GM21825 (cell line): Measurements from ENCODE around the gene RGS14.
"Not testable (repeated sequence)": the region's sequence is repeated elsewhere in the genome, so short reads cannot be mapped to it uniquely, and the experiment has no call there.

Experiments used
- ATAC-seq: cut with Tn5 transposase; IDR thresholded peaks from one replicate; pipeline ENCODE4 v1.9.1; 2021; ENCODE audit warnings: mild to moderate bottlenecking, moderate library complexity; ENCODE audit not compliant: unreplicated experiment

The RGS14 gene

DNA sequence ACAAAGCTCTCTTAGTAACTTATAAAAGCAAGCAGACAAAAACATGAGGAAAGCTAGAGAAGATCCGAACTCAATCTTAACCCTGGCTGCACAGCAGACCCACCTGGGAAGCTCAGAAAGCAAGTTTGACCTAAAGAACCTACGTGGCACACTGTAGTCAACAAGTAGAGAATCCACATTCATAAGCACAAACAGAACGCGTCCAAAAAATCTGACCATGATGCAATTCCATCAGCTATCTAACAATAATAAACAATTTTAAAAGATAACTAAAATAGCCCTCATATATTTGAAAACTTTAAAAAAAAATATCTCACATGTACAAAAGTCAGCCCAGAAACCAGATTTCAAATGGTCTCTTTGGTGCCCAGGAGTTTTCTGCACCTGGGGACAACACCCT is 10.9 kb upstream of the RGS14 start:
- no peak for ATAC-seq

DNA sequence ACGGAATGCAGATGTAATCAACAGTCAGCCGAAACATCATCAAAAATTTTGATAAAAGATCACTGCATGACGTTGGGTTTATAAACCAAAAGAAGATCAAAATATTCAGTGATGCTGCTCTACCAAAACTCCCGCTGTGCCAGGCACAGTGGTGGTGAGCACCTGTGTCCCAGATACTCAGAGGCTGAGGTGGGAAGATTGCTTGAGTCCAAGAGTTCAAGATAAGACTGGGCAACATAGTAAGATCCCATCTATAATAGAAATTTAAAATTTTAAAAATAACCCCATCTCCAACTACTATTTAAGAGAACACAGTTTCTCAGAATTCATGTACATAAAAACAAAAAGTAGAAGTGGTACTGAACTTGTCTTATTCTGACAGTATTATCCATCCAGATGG is 10.0 kb upstream of the RGS14 start:
- no peak for ATAC-seq

DNA sequence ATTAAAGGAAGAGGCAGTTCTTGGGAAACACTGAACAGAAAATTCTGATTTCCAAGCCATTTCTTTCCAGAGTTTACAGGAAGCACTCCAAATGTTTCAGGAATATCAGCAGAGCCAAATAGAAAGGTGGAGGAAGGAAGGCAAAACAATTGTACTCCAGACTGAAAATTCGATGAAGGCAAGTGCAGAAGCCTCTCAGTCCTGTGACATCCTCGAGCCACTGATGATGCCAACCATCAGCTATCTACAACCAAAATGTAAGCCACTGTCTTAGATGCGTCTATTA is 8.4 kb upstream of the RGS14 start:
- ATAC-seq: no peak

DNA sequence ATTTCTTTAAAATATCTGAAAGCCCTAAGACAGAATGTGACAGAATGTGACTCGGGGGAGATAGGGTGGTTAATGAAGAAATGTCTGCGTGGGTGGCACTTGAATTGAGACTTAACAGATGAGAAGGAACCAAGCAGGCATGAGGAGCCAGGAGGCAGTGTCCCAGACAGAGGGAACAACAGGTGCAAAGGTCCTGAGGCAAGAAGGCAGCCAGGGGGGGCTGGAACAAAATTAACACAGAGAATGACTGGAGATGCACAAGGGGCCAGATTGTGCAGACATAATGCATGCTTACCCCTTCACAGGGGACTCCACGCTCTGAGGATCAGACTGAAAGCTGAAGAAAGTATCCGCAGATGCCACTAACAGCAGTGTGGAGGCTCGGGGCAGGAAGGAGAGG is 8.0 kb upstream of the RGS14 start:
- no peak for ATAC-seq

DNA sequence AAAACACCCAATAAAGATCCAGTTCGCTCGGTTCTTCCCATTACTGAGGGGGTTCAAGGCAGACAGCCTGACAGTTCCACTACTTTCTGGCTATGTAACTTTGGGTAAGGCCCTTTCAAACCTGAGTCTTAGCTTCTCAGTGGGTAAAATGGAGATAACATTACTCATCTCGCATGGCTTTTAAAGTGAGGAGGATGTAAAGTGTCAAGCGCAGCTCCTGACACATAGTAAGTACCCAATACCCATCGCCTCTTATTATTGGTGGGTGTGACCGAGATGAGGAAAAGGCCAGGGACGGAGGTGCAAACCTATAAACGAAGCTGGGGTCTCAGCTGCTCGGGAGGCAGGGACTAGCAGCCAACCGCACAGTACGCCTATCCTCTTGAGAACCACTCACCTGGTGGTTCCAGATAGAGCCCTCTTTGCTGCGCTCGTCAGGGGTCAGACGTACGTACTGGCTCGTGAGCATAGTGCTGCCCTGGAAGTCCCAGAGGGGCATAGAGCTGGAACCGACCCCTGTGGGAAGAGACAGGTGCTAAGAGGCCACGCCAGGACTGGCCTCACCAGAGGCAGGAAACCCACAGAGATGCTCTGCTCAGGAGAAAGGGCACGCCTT is 6.8 kb upstream of the RGS14 start:
- ATAC-seq: peak; percentile 12

DNA sequence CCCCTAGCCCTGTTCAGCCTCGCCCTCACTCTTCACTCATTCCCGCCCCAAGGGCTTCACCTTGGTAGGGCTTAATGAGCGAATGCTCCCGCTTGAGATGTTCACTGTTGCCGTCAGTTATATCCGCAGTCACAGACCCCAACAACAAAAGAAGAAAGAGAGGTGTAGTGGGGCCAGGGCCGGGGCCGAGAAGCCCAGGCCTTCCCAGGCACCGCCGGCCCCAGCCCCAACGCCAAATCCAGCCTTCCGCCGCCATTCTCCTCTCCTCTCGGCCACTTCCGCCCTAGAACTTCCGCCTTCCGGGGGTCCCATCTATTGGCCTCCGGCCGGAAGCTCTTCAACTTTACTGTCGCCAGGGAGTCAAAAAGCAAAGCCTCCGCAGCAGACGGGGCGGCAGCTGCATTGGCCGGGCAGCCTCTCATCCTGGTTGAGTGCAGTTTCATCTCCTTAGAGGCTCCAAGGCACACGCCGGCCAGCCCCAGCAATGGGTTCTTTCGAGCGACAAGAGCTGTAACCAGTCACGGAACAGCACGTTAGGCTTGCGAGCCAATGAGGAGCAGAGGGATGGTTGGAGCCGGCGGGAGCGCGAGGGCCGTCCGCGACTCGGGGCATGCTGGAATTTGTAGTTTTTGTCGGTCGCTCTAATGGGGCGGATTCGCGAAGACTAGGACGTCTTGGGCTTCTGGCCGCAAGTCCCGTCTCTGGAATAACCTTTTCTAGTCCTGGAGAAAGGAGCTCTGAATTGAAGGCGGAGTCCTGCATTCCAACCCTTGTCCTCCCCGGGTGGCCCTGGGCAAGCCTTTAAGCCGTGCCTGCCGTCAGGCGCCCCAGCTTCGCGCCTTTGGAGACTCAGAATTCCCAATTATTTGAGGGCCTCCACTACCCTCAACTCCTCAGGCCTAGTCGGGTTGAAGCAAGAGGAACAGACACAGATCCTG is 6.1 kb upstream of the RGS14 start, which contains the start of gene LMAN2:
Gene LMAN2 (minus strand): TSS at position 277 of the 938 bp plus-strand sequence. CDS start 21 bp downstream, at position 256.
- ATAC-seq: peak; percentile 90

DNA sequence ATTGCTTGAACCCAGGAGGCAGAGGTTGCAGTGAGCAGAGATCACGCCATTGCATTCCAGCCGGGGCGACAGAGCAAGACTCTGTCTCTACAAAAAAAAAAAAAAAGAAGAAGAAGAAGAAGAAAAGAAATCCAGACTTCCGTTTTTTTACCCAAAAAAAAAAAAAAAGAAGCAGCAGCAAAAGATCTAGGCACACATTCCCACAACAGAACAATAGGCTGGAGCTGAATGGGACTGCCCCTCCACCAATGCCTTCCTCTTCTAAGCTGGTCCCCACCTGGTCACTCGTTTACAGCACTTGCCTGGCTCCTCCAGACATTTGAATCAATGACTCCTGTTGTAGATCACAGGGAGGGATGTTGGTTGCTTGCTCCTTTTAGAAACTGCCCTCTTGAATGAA is 4.6 kb upstream of the RGS14 start:
- ATAC-seq: no peak

DNA sequence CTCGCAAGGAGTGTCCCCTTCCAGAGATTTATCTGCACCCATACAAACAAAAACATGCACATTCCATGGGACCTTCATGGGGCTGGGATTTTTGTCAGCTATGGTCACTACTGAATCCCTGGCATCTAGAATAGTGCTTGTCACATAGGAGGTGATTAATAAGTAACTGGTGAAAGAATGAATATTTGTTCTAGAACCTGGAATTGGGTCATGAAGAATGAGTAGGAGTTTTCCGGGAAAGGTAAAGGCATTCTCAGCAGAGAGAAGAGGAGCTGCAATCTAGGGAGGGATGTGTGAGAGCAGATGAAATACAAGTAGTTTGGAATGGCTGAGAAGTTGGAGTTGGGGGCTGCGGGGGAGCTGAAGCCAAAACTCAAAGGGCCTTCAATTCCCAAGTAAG is 3.5 kb upstream of the RGS14 start:
- ATAC-seq: no peak

DNA sequence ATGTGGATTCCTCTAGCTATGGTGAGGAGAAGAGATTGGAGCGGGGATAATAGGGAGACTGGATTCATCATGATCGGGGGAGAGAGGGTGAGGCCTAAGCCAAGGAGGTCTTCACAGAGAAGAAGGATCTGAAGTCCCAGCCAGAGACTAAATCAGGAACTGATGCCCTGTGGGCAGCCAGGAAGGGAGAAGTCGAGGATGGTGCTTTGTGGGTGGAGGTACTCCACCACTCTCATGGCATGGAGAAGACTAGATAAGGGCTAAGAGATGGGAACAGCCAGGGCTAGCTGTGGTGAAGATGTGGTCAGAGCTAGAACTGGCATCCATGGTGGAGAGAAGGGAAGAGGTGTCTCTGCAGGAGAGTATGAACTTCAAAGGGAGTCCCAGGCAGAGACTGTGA is 3.0 kb upstream of the RGS14 start:
- no peak for ATAC-seq

DNA sequence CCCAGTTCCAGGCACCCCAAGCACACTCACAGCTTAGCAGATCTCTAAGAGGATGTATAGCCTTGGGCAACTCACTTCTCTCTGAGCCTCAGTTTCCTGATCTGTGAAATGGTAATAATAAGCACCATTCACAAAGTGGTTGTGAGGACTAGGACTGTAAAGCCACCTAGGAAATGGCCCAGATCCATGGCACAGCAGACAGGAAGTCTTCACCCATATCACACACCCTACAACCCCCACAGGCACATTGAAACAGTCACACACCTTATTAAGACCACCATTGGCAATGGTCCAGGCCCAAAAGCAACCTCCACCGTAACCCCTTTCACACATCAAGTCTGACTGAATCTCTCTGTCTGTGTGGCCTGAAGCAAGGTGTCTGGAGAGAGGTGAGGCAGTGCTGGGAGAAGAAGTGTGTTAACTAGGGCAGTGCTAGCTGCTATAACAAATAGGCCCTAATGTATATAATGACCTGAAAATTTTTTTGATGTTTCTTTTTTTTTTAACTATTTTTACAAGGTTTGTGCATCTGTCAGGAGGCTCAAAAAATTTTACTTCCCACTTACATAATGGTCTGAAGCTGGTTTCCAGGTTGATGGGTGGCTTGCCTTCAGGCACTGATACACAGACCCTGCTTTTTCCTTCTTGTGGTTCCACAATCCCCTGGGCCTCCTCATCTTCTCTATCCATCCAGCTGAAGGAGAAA is 2.4 kb upstream of the RGS14 start:
- ATAC-seq: no peak

DNA sequence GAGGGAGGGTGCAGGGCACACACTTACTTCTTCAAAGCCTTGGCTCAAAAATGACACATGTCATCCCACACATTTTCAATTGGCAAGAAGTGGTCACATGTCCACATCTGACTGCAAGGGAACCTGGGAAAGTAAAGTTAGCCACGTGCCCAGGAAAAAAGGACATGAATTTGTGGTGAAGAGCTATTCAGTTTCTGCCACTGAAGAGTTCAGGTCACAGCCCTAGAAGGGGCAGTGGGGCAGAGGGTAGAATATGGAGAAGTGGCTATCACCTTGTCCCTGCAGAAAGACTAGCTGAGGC is 1.9 kb upstream of the RGS14 start:
- no peak for ATAC-seq

DNA sequence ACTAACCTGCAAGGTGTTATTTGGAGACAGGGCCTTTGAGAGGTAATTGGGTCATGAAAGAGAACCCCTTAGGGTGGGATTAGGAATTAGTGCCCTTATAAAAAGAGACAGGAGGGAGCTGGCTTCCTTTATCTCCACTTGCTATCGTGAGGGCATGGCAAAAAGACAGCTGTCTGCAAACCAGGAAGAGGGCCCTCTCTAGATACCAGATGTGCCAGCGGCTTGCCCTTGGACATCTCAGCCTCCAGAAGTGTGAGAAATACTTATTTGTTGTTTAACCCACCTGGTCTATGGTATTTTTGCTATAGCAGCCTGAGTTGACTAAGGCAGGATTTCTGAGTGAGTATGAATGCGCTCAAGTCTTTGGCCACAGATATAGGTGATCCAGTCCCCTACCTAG is 978 bp upstream of the RGS14 start:
- ATAC-seq: no peak

DNA sequence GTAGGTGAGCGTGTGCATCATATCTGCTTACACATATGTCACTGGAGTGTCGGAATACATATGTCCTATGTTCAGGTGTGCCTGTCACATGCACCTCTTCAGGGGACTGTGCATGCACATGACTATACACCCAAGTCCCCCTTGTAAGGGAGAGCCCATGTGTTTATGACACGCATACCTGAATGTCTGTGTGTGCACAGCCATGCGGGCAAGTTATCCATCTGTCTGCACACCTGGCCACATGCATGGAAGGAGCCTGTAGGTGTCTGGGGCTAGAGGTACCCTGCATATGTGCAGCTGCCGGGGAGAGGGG is 622 bp upstream of the RGS14 start:
- ATAC-seq: no peak

DNA sequence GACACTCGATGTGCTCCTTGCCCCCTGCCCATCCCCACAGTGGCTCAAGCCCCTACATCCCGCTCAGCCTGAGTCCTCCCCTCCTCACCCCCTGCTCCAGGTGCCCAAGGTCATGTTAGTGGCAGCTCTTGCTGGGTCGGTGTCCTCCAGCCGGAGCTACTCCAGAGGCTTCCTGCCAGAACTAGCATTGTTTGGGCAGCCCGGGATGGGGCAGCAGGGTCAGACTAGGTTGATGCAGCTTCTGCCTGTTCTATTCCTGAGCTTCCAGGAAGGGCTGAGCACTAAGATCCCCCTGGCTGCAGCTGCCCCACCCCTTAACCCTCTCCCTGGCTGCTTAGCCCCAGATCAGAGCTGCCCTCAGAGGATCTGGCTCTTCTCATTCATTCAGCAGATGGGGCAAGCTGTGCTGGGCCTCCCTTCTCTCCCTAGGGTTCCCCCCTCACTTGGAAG is 671 bp downstream of the RGS14 start:
- ATAC-seq: no peak

DNA sequence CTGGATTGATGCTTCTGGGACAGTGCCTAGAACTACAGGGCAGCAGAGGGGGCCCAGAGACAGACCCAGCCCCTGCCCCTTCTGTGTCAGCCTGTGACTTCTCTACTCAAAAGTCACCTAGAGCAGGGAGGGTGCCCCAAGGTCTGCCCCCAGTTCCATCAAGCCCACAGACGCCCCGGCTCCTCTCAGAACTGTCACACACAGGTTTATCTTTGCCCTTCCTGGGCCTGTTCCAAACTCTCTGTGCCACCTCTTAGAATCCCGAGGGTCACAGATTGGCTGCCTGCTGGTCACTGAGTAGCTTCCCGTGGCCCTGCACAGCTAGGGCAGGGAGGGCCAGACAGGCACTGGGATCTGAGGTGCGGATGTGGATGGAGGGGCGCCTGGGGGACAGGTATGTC is 1.7 kb downstream of the RGS14 start:
- ATAC-seq: no peak

DNA sequence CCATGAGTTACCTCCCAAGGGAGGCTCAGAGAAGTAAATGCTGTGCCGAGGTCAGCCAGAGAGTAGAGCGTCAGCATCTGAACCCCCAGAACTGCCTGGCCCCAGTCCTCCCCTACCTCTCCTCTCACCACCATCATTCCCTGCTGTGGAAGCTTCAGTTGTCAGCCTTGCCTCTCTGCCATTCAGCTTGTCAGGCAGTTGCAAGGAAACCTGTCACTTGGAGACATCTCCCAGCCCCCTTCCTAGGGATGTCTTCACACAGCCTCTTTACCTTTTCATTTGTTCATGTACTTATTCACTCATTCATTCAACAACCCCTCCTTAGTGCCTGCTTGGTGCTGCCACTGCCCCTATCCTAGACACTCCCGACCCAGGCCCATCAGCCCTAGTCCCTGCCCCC is 2.1 kb downstream of the RGS14 start:
- no peak for ATAC-seq

DNA sequence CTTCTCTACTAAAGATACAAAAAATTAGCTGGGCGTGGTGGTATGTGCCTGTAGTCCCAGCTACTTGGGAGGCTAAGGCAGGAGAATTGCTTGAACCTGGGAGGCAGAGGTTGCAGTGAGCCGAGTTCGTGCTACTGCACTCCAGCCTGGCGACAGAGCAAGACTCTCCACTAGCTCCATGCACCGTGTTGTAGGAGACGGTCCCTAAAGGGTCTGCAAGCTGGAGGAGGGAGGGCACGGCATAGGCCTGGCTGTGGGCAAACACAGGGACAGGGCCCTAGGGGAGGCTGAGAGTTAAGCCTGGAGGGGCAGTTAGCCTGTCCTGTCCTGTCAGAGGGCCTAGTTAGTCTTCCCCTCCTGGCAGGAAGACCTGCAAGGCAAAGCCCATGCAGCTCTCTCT is 3.0 kb downstream of the RGS14 start:
- ATAC-seq: not testable (repeated sequence)

DNA sequence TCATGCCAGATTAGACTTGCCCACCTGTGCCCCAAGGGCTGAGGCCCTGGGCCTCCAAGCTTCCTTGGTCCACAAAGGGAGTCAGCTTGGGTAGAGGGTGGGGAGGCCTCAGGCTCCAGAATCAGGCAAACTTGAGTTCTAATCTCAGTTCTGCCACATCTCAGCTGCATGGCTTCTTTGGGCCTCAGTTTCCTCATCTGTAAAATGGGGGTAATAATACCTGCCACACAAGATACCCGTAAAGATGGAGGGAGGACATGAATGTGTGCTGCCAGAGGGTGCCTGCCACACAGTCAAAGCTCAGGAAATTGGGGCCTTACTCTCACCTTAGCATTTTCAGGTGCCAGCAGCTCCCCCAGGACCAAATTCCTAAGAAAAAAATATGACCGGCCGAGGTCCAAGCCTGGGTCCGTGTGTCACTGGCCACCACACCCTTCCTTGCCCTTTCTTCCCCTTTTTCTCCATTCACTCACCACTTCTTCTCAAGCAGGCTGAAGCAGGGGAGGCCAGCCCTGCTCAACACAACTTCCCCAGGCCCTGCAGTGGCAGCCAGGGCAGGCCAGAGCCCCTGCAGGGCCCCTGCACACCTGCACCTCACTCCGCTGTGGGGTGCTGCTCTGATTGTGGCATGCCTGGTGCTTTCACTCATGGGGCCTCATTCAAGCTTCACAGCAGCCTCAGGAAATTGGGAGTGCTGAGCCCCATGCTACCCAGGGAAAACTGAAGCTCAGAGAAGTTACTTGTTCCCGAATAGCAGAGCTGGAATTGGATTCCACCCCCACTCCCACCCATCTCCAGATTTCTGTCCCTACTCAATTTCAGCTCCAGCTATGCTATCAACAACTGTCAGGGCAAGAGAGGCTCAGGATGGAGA is 3.9 kb downstream of the RGS14 start:
- no peak for ATAC-seq

DNA sequence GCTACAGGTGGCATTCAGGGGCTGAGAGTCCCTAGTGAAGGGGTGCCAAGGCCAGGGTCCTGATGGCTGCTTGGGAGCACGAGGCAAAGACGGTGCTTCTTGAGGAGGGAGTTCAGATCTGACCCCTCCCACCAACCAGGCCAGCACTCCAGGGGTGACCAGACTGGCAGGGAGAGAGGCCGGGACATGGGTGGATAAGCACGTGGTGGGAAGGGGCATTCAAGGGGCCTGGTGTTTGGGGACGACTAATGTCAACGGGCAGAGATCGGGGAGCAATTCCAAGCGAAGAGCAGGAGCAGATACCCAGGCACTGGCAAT is 4.5 kb downstream of the RGS14 start:
- ATAC-seq: no peak

DNA sequence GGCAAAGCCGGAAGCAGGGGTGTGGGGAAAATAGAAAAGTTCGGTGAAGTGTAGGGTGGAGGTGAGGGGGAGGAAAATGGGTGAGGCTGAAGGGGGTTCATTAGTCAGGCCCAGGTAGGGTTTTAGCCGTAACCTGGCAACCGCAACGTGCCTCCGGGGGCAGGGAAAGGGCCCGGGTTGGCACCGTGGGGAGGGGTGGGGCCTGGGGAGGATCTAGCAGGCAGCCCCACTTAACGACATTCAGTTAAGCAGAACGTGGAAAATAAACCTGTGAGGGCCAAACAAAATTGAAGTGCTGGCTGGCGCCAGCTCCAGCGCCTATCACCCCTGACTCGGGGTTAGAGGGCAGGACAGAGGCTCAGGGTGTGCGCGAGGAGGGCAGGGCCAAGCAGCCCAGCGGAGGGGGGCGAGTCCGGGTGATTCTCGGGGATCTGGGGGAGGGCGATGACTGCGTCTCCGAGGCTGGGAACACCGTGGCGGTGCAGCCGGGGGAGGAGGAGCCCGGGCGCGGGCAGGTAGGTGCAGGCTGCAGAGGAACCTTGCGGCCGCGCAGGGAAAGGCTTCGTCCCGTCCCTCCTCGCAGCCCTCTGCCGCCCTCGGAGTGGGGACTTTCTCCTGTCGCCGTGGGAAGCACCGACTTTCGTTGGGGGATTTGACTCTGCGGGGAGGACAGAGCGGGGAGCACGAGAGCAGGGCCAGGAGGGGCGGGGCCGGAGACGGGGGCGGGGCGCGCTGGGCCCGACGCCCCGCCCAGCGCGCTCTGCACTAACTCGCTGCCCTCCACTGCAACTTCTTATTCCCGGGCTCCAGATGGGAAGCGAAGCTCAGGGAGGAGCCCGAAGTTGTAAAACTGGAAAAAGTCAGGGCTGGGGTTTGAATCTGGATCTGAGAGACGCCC is 5.1 kb downstream of the RGS14 start:
- ATAC-seq: peak; percentile 36
